A549 treated with AZD9567 at 1 μM for 4 hours (cell line): ENCODE data around the gene DTX3. TPM values are rescaled to one million over a fixed set of nuclear protein-coding genes. Genes with fewer than 3 reads are reported as not detected.

Experiments
- total RNA-seq: library from RNA; stranded (reverse); fragments of 200-300 nt; extraction: Qiagen RNA extraction; gene quantifications from 5 replicates; pipeline ENCODE4 v1.2.3, GENCODE V29; 2022; ENCODE audit not compliant: insufficient read depth

The DTX3 gene, protein sequence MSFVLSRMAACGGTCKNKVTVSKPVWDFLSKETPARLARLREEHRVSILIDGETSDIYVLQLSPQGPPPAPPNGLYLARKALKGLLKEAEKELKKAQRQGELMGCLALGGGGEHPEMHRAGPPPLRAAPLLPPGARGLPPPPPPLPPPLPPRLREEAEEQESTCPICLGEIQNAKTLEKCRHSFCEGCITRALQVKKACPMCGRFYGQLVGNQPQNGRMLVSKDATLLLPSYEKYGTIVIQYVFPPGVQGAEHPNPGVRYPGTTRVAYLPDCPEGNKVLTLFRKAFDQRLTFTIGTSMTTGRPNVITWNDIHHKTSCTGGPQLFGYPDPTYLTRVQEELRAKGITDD
- total RNA-seq = 11.8 to 16.9 TPM (median 16.2 TPM) in 5 replicates

DNA sequence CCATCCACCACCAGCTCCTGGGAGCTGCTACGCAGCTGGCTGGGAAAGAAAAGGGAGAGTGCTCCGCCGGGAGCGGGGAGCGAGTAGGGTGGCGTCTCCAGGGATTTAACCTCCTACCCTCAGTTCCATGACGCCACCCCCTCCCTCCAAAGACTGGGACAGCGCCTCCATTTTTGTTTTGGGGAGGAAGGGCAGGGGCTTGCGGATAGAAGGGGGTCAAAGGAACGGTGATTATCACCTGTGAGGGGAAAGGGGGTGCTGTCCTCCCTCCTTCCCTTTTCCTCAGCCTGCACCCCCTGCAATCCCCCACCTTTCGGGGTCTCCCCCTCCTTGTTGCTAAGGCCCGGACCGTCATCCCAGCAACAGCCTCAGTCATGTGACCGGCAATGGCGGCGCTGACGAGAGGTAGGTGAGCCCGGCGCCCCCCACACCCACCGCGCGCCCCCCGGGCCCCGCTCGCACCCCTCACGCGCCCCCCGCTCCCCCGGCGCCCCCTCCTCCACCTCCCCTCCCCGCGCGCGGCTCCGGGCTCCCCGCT, at the start of gene DTX3:
Gene DTX3, plus strand, starts transcription at position 371 of the 538 bp plus-strand sequence. CDS start 1,694 bp downstream, outside the sequence.

DNA sequence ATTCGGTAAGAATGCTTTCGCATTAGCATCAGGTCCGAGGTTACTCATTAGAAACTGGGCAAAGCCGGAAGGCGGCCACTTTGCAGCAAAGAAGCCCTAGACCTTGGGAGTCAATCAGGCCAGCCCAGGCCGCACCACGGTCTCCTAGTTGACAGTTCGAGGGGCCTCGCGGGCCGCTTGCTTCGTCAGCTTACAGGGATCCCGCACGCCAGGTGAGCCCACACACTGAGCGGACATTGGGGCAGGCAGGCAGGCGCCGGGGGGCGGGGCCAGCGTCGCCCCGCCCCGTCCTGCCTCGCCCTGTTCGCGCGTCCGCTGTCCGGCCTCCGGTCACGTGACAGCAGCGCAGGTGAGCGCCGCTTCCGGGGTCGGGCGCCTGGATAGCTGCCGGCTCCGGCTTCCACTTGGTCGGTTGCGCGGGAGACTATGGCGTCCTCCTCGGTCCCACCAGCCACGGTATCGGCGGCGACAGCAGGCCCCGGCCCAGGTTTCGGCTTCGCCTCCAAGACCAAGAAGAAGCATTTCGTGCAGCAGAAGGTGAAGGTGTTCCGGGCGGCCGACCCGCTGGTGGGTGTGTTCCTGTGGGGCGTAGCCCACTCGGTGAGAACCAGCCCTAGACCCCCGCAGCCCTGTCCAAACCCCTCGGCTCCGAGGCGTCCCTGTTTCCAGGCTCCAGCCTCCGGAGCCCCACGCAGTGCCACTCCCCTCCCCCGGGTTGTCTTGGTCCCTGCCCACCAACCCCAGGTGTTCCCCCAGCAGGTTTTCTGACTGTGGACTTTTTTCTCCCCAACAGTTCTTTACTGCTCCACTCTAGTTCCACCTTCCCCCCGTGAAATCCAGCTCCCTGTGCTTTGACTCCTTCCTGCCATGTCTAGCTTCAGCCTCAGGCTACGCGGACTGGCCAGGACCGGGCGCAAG, 13.5 kb upstream of the DTX3 start, which contains the start of gene PIP4K2C:
Gene PIP4K2C, plus strand, starts transcription at position 329 of the 918 bp plus-strand sequence. Its CDS starts 98 bp downstream, at position 427.

DNA sequence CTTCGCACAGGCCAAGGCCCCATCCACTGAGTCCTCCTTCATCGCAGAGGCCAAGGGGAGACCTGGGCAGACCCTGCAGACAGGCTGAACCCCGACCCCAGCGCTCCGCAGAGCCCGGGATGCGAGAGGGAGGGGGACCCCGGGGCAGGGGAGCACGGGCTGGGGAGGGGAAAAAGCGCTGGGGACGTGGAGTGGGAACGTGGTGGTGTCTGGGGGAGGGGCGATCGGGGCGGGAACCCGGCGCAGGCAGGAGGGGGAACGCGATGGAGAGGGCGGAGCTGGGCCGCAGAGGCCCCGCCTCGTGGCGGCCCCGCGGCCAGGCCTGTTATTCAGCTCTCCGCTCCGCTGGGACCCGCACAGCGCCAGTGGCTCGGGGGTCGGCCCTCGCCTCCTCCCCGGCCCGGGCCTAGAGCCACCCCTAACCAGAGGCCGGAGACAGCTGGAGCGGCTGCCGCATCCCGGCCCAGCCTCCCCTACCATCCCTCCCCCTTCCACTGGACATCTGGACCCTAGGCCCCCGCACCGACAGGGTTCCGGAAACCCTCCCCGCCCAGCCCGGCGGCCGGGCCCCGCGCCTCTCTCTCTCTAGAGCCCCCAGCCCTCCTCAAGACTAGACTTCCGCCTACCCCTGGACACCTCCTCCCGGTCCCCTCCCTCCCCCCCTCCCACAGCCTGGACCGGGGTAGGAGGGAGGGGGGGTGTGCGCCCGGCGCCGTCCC, 6.6 kb downstream of the DTX3 start, which contains the start of gene ARHGEF25:
Gene ARHGEF25, plus strand, starts transcription at position 328 of the 719 bp plus-strand sequence. CDS start 460 bp downstream, outside the sequence.

DNA sequence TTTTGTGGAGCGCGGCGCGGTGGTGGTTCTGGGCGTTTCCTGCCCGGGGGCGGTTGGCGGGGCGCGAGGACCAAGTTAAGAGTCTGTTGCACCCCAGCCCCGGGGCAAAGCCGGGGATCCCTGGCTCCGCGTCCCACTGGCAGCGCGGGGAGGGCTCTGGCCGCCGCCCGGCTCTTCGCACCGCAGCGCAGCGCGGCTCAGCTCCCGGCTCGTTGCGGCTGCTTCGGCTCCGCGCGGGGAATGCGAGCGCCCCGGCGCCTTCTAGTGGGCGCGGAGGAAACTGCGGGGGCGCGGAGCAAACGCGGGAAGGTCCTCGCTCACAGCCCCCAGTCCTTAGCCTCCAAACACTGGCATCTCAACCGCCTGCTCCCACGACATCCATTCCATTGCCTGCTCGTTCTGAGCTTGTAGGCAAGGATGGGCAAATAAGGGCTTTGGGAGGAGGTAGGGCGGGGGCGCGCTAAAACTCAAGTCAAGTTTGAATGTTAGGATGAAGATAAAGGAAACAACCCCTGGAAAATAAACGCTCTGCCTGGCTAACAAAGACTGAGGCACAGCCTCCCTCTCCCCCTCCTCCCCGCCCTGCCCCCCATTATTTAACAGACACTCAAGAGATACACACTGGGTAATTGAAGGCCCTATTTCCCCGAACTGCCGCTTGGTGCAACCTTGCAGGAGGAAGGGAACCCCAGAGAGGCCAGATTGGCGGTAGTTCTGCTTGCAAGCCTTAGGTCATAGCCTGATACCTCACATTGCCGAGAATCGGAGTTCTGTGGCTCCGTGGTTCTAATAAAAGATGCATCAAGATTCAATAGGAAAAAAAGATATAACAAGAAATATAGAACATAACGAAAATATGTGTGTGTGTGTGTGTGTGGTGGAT, 28.6 kb downstream of the DTX3 start, which contains the start of gene B4GALNT1:
Gene B4GALNT1, minus strand, starts transcription at position 244 of the 883 bp plus-strand sequence. CDS start 1,069 bp downstream, outside the sequence.

Other genes starting within 250 kb of the DTX3 start
- 8.0 to 10.9 TPM (median 8.4 TPM) in 5 replicates for gene R3HDM2, start 173.8 kb upstream of the DTX3 start, total RNA-seq
- 0.03 to 0.06 TPM in 2 of 5 replicates, not detected in the others for gene INHBC, start 170.0 kb upstream of the DTX3 start, total RNA-seq
- gene INHBE, start 149.5 kb upstream of the DTX3 start, total RNA-seq = 0.05 to 0.07 TPM in 2 of 5 replicates, not detected in the others
- gene GLI1, start 145.0 kb upstream of the DTX3 start, total RNA-seq = 3.0 to 6.8 TPM (median 4.2 TPM) in 5 replicates
- 0.52 to 1.1 TPM (median 0.55 TPM) in 4 of 5 replicates, not detected in the other for gene ARHGAP9, start 125.0 kb upstream of the DTX3 start, total RNA-seq
- gene MARS1, start 116.8 kb upstream of the DTX3 start, total RNA-seq = 120 to 228 TPM (median 148 TPM) in 5 replicates
- 25.3 to 34.3 TPM (median 31.4 TPM) in 5 replicates for gene DDIT3, start 84.3 kb upstream of the DTX3 start, total RNA-seq
- gene MBD6, start 82.0 kb upstream of the DTX3 start, total RNA-seq = 7.9 to 27.8 TPM (median 25.9 TPM) in 5 replicates
- 113 to 139 TPM (median 118 TPM) in 5 replicates for gene DCTN2, start 57.6 kb upstream of the DTX3 start, total RNA-seq
- 0.17 to 0.32 TPM (median 0.26 TPM) in 4 of 5 replicates, not detected in the other for gene KIF5A, start 54.8 kb upstream of the DTX3 start, total RNA-seq
- gene PIP4K2C, start 13.6 kb upstream of the DTX3 start, total RNA-seq = 39.5 to 42.5 TPM (median 40.2 TPM) in 5 replicates
- 5.0 to 22.2 TPM (median 5.9 TPM) in 5 replicates for gene ARHGEF25, start 6.6 kb downstream of the DTX3 start, total RNA-seq
- 33.1 to 44.2 TPM (median 39.2 TPM) in 5 replicates for gene B4GALNT1, start 28.4 kb downstream of the DTX3 start, total RNA-seq
- gene OS9, start 89.3 kb downstream of the DTX3 start, total RNA-seq = 115 to 117 TPM (median 116 TPM) in 5 replicates
- gene AGAP2, start 133.9 kb downstream of the DTX3 start, total RNA-seq = 0.09 to 0.16 TPM (median 0.12 TPM) in 4 of 5 replicates, not detected in the other
- 15.7 to 20.3 TPM (median 16.1 TPM) in 5 replicates for gene TSPAN31, start 140.2 kb downstream of the DTX3 start, total RNA-seq
- gene CDK4, start 147.5 kb downstream of the DTX3 start, total RNA-seq = 232 to 253 TPM (median 250 TPM) in 5 replicates
- gene MARCHF9, start 150.3 kb downstream of the DTX3 start, total RNA-seq = 4.7 to 8.0 TPM (median 7.2 TPM) in 5 replicates
- gene CYP27B1, start 162.3 kb downstream of the DTX3 start, total RNA-seq = 0.79 to 3.1 TPM (median 2.3 TPM) in 5 replicates
- 59.2 to 71.4 TPM (median 60.7 TPM) in 5 replicates for gene METTL1, start 167.3 kb downstream of the DTX3 start, total RNA-seq
- gene EEF1AKMT3, start 167.8 kb downstream of the DTX3 start, total RNA-seq = 4.1 to 5.3 TPM (median 4.6 TPM) in 5 replicates
- 69.0 to 74.2 TPM (median 71.0 TPM) in 5 replicates for gene TSFM, start 178.0 kb downstream of the DTX3 start, total RNA-seq
- gene AVIL, start 213.9 kb downstream of the DTX3 start, total RNA-seq = 0.42 to 0.77 TPM (median 0.54 TPM) in 4 of 5 replicates, not detected in the other
- 40.6 to 49.7 TPM (median 44.1 TPM) in 5 replicates for gene CTDSP2, start 241.9 kb downstream of the DTX3 start, total RNA-seq